ENCODE results near the gene SLC4A8.

Gene SLC4A8

GRCh38 chr12:51383269-51383905 is 41.2 kb upstream of the SLC4A8 start:
- TF ChIP-seq CTCF (conservative IDR thresholded peaks at IDR 0.05), result no peak
- H3K27ac ChIP-seq, result no peak overlapping the region

- no peak overlapping the region for H3K27ac ChIP-seq
- TF ChIP-seq ZFX (IDR thresholded peaks at IDR 0.05) (no peak), CTCF (conservative IDR thresholded peaks at IDR 0.05) (no peak)
These were observed 38.3 kb upstream of the SLC4A8 start for GRCh38 chr12:51386351-51386750.

GRCh38 chr12:51388069-51388799 is 36.4 kb upstream of the SLC4A8 start:
- H3K27ac ChIP-seq, result no peak overlapping the region
- no peak for TF ChIP-seq ZFX (IDR thresholded peaks at IDR 0.05)
- no peak for TF ChIP-seq CTCF (conservative IDR thresholded peaks at IDR 0.05)

GRCh38 chr12:51388846-51389245 is 35.8 kb upstream of the SLC4A8 start:
- TF ChIP-seq CTCF (conservative IDR thresholded peaks at IDR 0.05) (no peak), ZFX (IDR thresholded peaks at IDR 0.05) (no peak)
- no peak overlapping the region for H3K27ac ChIP-seq

GRCh38 chr12:51389302-51389999 is 35.2 kb upstream of the SLC4A8 start:
- TF ChIP-seq CTCF (conservative IDR thresholded peaks at IDR 0.05), result no peak
- TF ChIP-seq ZFX (IDR thresholded peaks at IDR 0.05), result no peak
- H3K27ac ChIP-seq, result no peak overlapping the region

GRCh38 chr12:51390457-51390856 is 34.2 kb upstream of the SLC4A8 start:
- H3K27ac ChIP-seq, result no peak overlapping the region
- TF ChIP-seq CTCF (conservative IDR thresholded peaks at IDR 0.05) (no peak), ZFX (IDR thresholded peaks at IDR 0.05) (no peak)

- TF ChIP-seq CTCF (conservative IDR thresholded peaks at IDR 0.05) (no peak), ZFX (IDR thresholded peaks at IDR 0.05) (no peak)
- no peak overlapping the region for H3K27ac ChIP-seq
These were observed 33.7 kb upstream of the SLC4A8 start for GRCh38 chr12:51390891-51391282.
